ENCODE measurements around the gene MEX3A. TPM values are rescaled to one million over a fixed set of nuclear protein-coding genes. Genes with fewer than 3 reads are reported as not detected.
A peak's percentile ranks its signal among the peaks of the same experiment; 100 is the strongest.

Gene MEX3A
- total and polyA plus RNA-seq, 10 of the 15 experiments (the other 5 are each of a cell fraction or from before 2014, with no cell fraction given) = 0.11 to 5.1 (median 1.7) TPM

DNA sequence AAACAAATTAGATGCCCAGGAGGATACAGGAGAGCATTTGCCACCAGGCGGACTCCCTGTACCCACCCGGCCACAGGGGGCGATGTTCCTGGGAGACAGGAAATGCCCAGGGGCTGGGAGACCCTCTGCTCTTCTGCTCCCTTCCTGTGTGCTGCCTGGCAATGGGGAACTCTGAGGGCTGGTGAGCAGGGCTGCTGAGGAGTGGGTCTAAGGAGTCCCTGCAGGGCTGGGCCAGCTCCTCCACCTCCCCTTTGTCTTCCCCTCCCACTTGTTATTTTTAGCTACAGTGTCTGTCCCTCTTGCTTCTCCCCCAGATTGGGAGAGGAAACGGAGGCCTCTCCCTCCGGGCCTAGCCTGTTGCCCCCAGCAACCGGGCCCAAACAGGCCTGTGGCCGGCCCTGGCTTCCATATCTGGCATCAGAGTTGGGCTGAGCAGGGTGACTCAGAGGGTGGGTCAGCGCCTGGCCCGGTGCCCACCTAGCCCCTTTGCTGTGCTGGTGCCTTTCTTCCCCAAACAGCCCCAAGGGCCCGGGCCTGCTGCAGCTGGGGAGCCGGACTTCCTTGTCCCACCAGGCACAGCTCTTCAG is 43.9 kb upstream of the MEX3A start (continued):
- TF ChIP-seq, protein P1, sequence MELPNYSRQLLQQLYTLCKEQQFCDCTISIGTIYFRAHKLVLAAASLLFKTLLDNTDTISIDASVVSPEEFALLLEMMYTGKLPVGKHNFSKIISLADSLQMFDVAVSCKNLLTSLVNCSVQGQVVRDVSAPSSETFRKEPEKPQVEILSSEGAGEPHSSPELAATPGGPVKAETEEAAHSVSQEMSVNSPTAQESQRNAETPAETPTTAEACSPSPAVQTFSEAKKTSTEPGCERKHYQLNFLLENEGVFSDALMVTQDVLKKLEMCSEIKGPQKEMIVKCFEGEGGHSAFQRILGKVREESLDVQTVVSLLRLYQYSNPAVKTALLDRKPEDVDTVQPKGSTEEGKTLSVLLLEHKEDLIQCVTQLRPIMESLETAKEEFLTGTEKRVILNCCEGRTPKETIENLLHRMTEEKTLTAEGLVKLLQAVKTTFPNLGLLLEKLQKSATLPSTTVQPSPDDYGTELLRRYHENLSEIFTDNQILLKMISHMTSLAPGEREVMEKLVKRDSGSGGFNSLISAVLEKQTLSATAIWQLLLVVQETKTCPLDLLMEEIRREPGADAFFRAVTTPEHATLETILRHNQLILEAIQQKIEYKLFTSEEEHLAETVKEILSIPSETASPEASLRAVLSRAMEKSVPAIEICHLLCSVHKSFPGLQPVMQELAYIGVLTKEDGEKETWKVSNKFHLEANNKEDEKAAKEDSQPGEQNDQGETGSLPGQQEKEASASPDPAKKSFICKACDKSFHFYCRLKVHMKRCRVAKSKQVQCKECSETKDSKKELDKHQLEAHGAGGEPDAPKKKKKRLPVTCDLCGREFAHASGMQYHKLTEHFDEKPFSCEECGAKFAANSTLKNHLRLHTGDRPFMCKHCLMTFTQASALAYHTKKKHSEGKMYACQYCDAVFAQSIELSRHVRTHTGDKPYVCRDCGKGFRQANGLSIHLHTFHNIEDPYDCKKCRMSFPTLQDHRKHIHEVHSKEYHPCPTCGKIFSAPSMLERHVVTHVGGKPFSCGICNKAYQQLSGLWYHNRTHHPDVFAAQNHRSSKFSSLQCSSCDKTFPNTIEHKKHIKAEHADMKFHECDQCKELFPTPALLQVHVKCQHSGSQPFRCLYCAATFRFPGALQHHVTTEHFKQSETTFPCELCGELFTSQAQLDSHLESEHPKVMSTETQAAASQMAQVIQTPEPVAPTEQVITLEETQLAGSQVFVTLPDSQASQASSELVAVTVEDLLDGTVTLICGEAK (IDR thresholded peaks at IDR 0.05; ENCODE audit: borderline replicate concordance) = peak; percentile 64; the same call in 1 of the 2 replicates
- peak; percentile 47; the same call in 1 of the 2 replicates for TF ChIP-seq DPF2 (IDR thresholded peaks at IDR 0.05)
- TF ChIP-seq POU2F2 (IDR thresholded peaks at IDR 0.05; ENCODE audit: borderline replicate concordance, low read depth, low read length) = peak; percentile 17; the same call in 1 of the 3 replicates
- no peak for TF ChIP-seq STAT3 (IDR thresholded peaks at IDR 0.05; ENCODE audit: low read depth, low read length)
- TF ChIP-seq RAD21 (IDR thresholded peaks at IDR 0.05; ENCODE audit: insufficient read depth, low read depth, low read length) = no peak
- TF ChIP-seq IKZF1 (conservative IDR thresholded peaks at IDR 0.05) = peak; percentile 58
- TF ChIP-seq, protein P2, sequence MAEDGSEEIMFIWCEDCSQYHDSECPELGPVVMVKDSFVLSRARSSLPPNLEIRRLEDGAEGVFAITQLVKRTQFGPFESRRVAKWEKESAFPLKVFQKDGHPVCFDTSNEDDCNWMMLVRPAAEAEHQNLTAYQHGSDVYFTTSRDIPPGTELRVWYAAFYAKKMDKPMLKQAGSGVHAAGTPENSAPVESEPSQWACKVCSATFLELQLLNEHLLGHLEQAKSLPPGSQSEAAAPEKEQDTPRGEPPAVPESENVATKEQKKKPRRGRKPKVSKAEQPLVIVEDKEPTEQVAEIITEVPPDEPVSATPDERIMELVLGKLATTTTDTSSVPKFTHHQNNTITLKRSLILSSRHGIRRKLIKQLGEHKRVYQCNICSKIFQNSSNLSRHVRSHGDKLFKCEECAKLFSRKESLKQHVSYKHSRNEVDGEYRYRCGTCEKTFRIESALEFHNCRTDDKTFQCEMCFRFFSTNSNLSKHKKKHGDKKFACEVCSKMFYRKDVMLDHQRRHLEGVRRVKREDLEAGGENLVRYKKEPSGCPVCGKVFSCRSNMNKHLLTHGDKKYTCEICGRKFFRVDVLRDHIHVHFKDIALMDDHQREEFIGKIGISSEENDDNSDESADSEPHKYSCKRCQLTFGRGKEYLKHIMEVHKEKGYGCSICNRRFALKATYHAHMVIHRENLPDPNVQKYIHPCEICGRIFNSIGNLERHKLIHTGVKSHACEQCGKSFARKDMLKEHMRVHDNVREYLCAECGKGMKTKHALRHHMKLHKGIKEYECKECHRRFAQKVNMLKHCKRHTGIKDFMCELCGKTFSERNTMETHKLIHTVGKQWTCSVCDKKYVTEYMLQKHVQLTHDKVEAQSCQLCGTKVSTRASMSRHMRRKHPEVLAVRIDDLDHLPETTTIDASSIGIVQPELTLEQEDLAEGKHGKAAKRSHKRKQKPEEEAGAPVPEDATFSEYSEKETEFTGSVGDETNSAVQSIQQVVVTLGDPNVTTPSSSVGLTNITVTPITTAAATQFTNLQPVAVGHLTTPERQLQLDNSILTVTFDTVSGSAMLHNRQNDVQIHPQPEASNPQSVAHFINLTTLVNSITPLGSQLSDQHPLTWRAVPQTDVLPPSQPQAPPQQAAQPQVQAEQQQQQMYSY (CRISPR knock-in tag; IDR thresholded peaks at IDR 0.05) = no peak
- TF ChIP-seq, protein P3, sequence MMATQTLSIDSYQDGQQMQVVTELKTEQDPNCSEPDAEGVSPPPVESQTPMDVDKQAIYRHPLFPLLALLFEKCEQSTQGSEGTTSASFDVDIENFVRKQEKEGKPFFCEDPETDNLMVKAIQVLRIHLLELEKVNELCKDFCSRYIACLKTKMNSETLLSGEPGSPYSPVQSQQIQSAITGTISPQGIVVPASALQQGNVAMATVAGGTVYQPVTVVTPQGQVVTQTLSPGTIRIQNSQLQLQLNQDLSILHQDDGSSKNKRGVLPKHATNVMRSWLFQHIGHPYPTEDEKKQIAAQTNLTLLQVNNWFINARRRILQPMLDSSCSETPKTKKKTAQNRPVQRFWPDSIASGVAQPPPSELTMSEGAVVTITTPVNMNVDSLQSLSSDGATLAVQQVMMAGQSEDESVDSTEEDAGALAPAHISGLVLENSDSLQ (IDR thresholded peaks at IDR 0.05) = peak; percentile 28; the same call in 1 of the 2 replicates
- no peak for TF ChIP-seq MYB (IDR thresholded peaks at IDR 0.05; ENCODE audit: borderline replicate concordance, low read depth, low read length)
- TF ChIP-seq, protein P4, sequence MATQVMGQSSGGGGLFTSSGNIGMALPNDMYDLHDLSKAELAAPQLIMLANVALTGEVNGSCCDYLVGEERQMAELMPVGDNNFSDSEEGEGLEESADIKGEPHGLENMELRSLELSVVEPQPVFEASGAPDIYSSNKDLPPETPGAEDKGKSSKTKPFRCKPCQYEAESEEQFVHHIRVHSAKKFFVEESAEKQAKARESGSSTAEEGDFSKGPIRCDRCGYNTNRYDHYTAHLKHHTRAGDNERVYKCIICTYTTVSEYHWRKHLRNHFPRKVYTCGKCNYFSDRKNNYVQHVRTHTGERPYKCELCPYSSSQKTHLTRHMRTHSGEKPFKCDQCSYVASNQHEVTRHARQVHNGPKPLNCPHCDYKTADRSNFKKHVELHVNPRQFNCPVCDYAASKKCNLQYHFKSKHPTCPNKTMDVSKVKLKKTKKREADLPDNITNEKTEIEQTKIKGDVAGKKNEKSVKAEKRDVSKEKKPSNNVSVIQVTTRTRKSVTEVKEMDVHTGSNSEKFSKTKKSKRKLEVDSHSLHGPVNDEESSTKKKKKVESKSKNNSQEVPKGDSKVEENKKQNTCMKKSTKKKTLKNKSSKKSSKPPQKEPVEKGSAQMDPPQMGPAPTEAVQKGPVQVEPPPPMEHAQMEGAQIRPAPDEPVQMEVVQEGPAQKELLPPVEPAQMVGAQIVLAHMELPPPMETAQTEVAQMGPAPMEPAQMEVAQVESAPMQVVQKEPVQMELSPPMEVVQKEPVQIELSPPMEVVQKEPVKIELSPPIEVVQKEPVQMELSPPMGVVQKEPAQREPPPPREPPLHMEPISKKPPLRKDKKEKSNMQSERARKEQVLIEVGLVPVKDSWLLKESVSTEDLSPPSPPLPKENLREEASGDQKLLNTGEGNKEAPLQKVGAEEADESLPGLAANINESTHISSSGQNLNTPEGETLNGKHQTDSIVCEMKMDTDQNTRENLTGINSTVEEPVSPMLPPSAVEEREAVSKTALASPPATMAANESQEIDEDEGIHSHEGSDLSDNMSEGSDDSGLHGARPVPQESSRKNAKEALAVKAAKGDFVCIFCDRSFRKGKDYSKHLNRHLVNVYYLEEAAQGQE (IDR thresholded peaks at IDR 0.05; ENCODE audit: low read depth, low read length) = no peak
- TF ChIP-seq, protein P5, sequence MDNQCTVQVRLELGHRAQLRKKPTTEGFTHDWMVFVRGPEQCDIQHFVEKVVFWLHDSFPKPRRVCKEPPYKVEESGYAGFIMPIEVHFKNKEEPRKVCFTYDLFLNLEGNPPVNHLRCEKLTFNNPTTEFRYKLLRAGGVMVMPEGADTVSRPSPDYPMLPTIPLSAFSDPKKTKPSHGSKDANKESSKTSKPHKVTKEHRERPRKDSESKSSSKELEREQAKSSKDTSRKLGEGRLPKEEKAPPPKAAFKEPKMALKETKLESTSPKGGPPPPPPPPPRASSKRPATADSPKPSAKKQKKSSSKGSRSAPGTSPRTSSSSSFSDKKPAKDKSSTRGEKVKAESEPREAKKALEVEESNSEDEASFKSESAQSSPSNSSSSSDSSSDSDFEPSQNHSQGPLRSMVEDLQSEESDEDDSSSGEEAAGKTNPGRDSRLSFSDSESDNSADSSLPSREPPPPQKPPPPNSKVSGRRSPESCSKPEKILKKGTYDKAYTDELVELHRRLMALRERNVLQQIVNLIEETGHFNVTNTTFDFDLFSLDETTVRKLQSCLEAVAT (IDR thresholded peaks at IDR 0.05) = no peak
- TF ChIP-seq MEF2B (IDR thresholded peaks at IDR 0.05; ENCODE audit: partially characterized antibody, poor library complexity, severe bottlenecking) = peak; percentile 77

Measured in GM12878 (cell line).